Neural progenitor cell (in vitro differentiated cells): Measurements from ENCODE around the gene SLC4A2.

Experiments
- CTCF ChIP-seq: fragments of 200-600 bp; sonication (generic); IDR thresholded peaks from 2 replicates; pipeline ENCODE4 v1.5.1; 2017; ENCODE audit warnings: antibody characterized with exemption, mild to moderate bottlenecking
- EZH2phosphoT487 ChIP-seq: fragments of 200-600 bp; sonication (generic); IDR thresholded peaks from 2 replicates; pipeline ENCODE4 v1.6.1; 2017; ENCODE audit warnings: antibody characterized with exemption

- TF ChIP-seq CTCF (no peak), EZH2phosphoT487 (peak; percentile 44)
Measured at GRCh38 chr7:151051108-151051507, 8.3 kb upstream of the SLC4A2 start.
